Stomach (tissue), 4 donors: ENCODE results near the gene RANBP17.

ENCODE experiments used
- POLR2A ChIP-seq, 4 donors: fragments of 450-650 bp; IDR thresholded peaks; one replicate each; pipeline ENCODE4 v1.6.1; 2016; ENCODE audit warnings: antibody characterized with exemption in 4 of 4, control low read depth in 2 of 4, mild to moderate bottlenecking in 1 of 4, moderate library complexity in 1 of 4
- POLR2AphosphoS5 ChIP-seq, 3 donors: sonication (generic); formaldehyde crosslinking; IDR thresholded peaks; one replicate each; pipeline ENCODE4 v1.6.1; 2016; ENCODE audit warnings: antibody characterized with exemption in 3 of 3

- TF ChIP-seq POLR2AphosphoS5 (IDR thresholded peaks at IDR 0.05) (no peak), POLR2A (IDR thresholded peaks at IDR 0.05) (no peak)
Measured at GRCh38 chr5:171312129-171312974, 450.5 kb downstream of the RANBP17 start.
